GM12891 (cell line): ENCODE data around the gene VEZT.

ENCODE experiments used
- POLR2A ChIP-seq: IDR thresholded peaks from 2 replicates; pipeline ENCODE4 v1.6.1; 2011; ENCODE audit warnings: low read depth, low read length, control low read depth
- TAF1 ChIP-seq: IDR thresholded peaks from 2 replicates; pipeline ENCODE4 v1.6.1; 2011; ENCODE audit warnings: low read depth, low read length, control low read depth

DNA sequence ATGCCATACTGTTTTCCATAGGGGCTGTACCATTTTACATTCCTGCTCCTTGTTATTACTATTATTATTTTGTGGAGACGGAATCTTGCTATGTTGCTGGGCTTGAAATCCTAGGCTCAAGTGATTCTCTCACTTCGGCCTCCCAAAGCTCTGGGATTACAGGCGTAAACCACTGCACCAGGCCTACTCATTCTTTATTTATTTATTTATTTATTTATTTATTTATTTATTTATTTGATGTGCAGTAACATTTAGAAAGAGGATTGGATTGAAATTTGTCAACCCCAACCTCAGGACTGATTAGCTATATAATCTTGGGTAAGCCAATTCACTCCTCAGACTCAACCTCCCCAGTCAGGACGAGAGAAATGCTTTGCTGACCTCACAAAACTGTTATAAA, 107.9 kb downstream of the VEZT start:
- no peak for TF ChIP-seq POLR2A
- no peak for TF ChIP-seq TAF1
